Keratinocyte (primary cell): ENCODE measurements around the gene PLXDC2. TPM values are rescaled to one million over a fixed set of nuclear protein-coding genes. Genes with fewer than 3 reads are reported as not detected.

ENCODE experiments used
- DNase-seq: peaks from one replicate; pipeline ENCODE4 v3.0.0-alpha.2; 2011; ENCODE audit warnings: low read depth, missing footprints, low spot score
- FAIRE-seq: peaks from 2 replicates; lab custom pipeline; 2011; peaks lifted over from hg19 to GRCh38; lab: Jason Lieb, UNC
- H2AFZ ChIP-seq: 2 replicates; pipeline ENCODE4 v1.6.0; 2012; ENCODE audit warnings: low read length, control low read depth, inconsistent platforms; ENCODE audit not compliant: control insufficient read depth
- H3K27ac ChIP-seq: 2 replicates; pipeline ENCODE4 v1.5.1; 2011; ENCODE audit warnings: low read length; ENCODE audit not compliant: control insufficient read depth, insufficient read depth
- H3K27me3 ChIP-seq: 3 replicates; pipeline ENCODE4 v1.6.0; 2011; ENCODE audit warnings: low read length; ENCODE audit not compliant: control insufficient read depth, insufficient read depth; ENCODE audit errors: extremely low read depth
- H3K36me3 ChIP-seq, 2 experiments: 2 replicates in 1 of 2; 3 replicates in 1 of 2; pipeline ENCODE4 v1.5.1; 2011; ENCODE audit warnings: low read length in 2 of 2, mild to moderate bottlenecking in 1 of 2; ENCODE audit not compliant: control insufficient read depth in 2 of 2, insufficient read depth in 2 of 2; ENCODE audit errors: extremely low read depth in 1 of 2
- H3K4me1 ChIP-seq: 3 replicates; pipeline ENCODE4 v1.5.1; 2011; ENCODE audit warnings: low read length; ENCODE audit not compliant: control insufficient read depth, insufficient read depth; ENCODE audit errors: extremely low read depth
- H3K4me2 ChIP-seq: 3 replicates; pipeline ENCODE4 v1.6.0; 2011; ENCODE audit warnings: low read depth, low read length; ENCODE audit not compliant: control insufficient read depth, insufficient read depth; ENCODE audit errors: extremely low read depth
- H3K4me3 ChIP-seq, 3 experiments: fragments of 200-600 bp in 1 of 3; sonication (generic) in 1 of 3; 2 replicates in 2 of 3; 3 replicates in 1 of 3; pipeline ENCODE4 v1.5.1; 2011 to 2016; ENCODE audit warnings: low read length in 3 of 3, mild to moderate bottlenecking in 3 of 3, control low read depth in 2 of 3, inconsistent platforms in 1 of 3, low read depth in 1 of 3, mixed read lengths in 1 of 3, mixed run types in 1 of 3, moderate library complexity in 1 of 3; ENCODE audit not compliant: control insufficient read depth in 2 of 3, insufficient read depth in 2 of 3; ENCODE audit errors: extremely low read depth in 1 of 3
- H3K79me2 ChIP-seq: 2 replicates; pipeline ENCODE4 v1.6.0; 2012; ENCODE audit warnings: low read length; ENCODE audit not compliant: control insufficient read depth, insufficient read depth
- H3K9ac ChIP-seq: 3 replicates; pipeline ENCODE4 v1.6.0; 2011; ENCODE audit warnings: low read length; ENCODE audit not compliant: control insufficient read depth, insufficient read depth; ENCODE audit errors: extremely low read depth
- H3K9me1 ChIP-seq: 3 replicates; pipeline ENCODE4 v1.6.0; 2011; ENCODE audit warnings: low read length; ENCODE audit not compliant: control insufficient read depth, insufficient read depth; ENCODE audit errors: extremely low read depth
- H3K9me3 ChIP-seq: 2 replicates; pipeline ENCODE4 v1.5.1; 2012; ENCODE audit warnings: low read depth, low read length; ENCODE audit not compliant: control insufficient read depth
- H4K20me1 ChIP-seq: 3 replicates; pipeline ENCODE4 v1.6.0; 2011; ENCODE audit warnings: low read length; ENCODE audit not compliant: control insufficient read depth, insufficient read depth; ENCODE audit errors: extremely low read depth
- EZH2 ChIP-seq: IDR thresholded peaks from one replicate; pipeline ENCODE4 v1.6.1; 2012; ENCODE audit warnings: inconsistent platforms, mild to moderate bottlenecking, low read length, moderate library complexity
- dilution Hi-C: fragments of 300-500 bp; cut with MboI; formaldehyde crosslinking; loops from one replicate; pipeline ENCODE4 v1.7.0; 2020; ENCODE audit warnings: low sequenced_read_pairs; ENCODE audit not compliant: extremely low pct_ligation_motif_present
- polyA plus RNA-seq, 5 experiments: library from polyadenylated mRNA; depleted of rRNA in 3 of 5; stranded (reverse) in 3 of 5; stranded (forward) in 1 of 5; unstranded in 1 of 5; fragments of >200 nt; gene quantifications; 1 replicate in 1 of 5; 2 replicates in 3 of 5; 3 replicates in 1 of 5; pipeline versions ENCODE4 v1.2.1 to v1.2.3, GENCODE V29; 2011 to 2012; ENCODE audit warnings: missing spikeins in 2 of 5, low read depth in 1 of 5, low replicate concordance in 1 of 5
- TF ChIP-seq, protein P1 (sequence below), 3 experiments: IDR thresholded peaks in 1 of 3; conservative IDR thresholded peaks in 1 of 3; optimal IDR thresholded peaks in 1 of 3; 2 replicates in 2 of 3; 3 replicates in 1 of 3; pipeline versions ENCODE3 to v1.5.1; 2011; ENCODE audit warnings: low read length in 3 of 3, mild to moderate bottlenecking in 3 of 3, moderate library complexity in 2 of 3, control low read depth in 1 of 3, inconsistent platforms in 1 of 3; ENCODE audit not compliant: insufficient read depth in 2 of 3; ENCODE audit errors: extremely low read depth in 1 of 3

Gene PLXDC2
- polyA plus RNA-seq, 1 donor (not counting 4 experiments of a cell fraction or from before 2014, with no cell fraction given), result 12.9 TPM

DNA sequence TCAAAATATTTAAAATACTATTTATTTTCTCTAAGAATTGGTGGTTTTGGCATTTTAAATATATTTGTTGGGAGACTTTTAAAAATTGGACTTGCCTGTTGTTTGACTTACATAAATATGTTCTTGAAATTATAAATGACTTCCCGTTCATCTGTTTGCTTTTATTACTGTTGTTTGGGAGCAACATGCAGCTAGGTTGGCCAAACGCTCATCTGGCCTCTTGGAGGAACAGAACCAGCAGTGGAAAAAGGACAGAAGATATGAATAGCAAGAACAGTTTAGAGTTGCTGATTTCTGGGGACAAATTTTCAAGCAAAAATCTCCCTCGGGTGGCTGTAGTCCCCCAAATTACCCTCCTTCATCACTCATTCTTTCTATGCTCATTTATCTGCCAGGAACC is 41.6 kb downstream of the PLXDC2 start:
- Histone ChIP-seq H3K4me1 (no peaks in the 10 kb centered on the region), H4K20me1 (no peaks in the 10 kb centered on the region), H3K79me2 (no peaks in the 10 kb centered on the region), H3K36me3 (no peaks in the 10 kb centered on the region), H3K9ac (no peak overlapping the region), H3K4me2 (no peak overlapping the region), H2AFZ (no peak overlapping the region), H3K9me1 (no peaks in the 10 kb centered on the region), H3K27me3 (no peaks in the 10 kb centered on the region), H3K9me3 (no peaks in the 10 kb centered on the region), H3K4me3 (no peak overlapping the region), H3K27ac (no peak overlapping the region)
- DNase-seq (no peak), FAIRE-seq (no peak)
- dilution Hi-C loops, result no loop called here
- TF ChIP-seq, protein P1, sequence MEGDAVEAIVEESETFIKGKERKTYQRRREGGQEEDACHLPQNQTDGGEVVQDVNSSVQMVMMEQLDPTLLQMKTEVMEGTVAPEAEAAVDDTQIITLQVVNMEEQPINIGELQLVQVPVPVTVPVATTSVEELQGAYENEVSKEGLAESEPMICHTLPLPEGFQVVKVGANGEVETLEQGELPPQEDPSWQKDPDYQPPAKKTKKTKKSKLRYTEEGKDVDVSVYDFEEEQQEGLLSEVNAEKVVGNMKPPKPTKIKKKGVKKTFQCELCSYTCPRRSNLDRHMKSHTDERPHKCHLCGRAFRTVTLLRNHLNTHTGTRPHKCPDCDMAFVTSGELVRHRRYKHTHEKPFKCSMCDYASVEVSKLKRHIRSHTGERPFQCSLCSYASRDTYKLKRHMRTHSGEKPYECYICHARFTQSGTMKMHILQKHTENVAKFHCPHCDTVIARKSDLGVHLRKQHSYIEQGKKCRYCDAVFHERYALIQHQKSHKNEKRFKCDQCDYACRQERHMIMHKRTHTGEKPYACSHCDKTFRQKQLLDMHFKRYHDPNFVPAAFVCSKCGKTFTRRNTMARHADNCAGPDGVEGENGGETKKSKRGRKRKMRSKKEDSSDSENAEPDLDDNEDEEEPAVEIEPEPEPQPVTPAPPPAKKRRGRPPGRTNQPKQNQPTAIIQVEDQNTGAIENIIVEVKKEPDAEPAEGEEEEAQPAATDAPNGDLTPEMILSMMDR (optimal IDR thresholded peaks at IDR 0.05 in 1 of 3, IDR thresholded peaks at IDR 0.05 in 1 of 3, conservative IDR thresholded peaks at IDR 0.05 in 1 of 3; ENCODE audit: extremely low read depth in 1 of 3, insufficient read depth in 2 of 3, low read length in 3 of 3), result no peak
- TF ChIP-seq EZH2, result no peak

DNA sequence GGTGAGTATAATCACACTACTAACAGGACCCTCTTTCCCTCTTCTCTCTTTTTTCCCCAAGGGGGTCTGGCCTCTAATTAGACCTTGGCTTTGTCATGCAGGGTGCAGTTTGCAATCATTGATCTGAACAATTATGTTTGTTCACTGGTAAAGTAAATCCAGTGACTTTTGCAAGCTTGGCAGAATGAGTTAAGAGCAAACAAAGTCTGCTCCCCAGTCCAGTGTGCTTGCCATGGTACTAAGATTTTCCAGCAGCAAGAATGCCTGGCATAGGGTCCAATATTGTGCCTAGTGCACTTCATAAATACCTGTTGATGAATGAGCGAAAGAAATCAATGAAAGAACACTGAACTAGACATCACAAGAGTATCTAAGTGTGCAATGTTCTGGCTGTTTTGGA is 43.9 kb downstream of the PLXDC2 start:
- Histone ChIP-seq H3K9ac (no peak overlapping the region), H3K4me1 (no peaks in the 10 kb centered on the region), H3K36me3 (no peaks in the 10 kb centered on the region), H2AFZ (no peak overlapping the region), H3K9me1 (no peaks in the 10 kb centered on the region), H3K4me2 (no peak overlapping the region), H3K27me3 (no peaks in the 10 kb centered on the region), H4K20me1 (no peaks in the 10 kb centered on the region), H3K79me2 (no peaks in the 10 kb centered on the region), H3K9me3 (no peaks in the 10 kb centered on the region), H3K4me3 (no peak overlapping the region), H3K27ac (no peak overlapping the region)
- TF ChIP-seq, protein P1 (optimal IDR thresholded peaks at IDR 0.05 in 1 of 3, IDR thresholded peaks at IDR 0.05 in 1 of 3, conservative IDR thresholded peaks at IDR 0.05 in 1 of 3; ENCODE audit: extremely low read depth in 1 of 3, insufficient read depth in 2 of 3, low read length in 3 of 3), result no peak
- TF ChIP-seq EZH2, result no peak
- FAIRE-seq (no peak), DNase-seq (no peak)
- dilution Hi-C loops, result no loop called here
